ENCODE measurements around the gene CAPN7.

The CAPN7 gene

DNA sequence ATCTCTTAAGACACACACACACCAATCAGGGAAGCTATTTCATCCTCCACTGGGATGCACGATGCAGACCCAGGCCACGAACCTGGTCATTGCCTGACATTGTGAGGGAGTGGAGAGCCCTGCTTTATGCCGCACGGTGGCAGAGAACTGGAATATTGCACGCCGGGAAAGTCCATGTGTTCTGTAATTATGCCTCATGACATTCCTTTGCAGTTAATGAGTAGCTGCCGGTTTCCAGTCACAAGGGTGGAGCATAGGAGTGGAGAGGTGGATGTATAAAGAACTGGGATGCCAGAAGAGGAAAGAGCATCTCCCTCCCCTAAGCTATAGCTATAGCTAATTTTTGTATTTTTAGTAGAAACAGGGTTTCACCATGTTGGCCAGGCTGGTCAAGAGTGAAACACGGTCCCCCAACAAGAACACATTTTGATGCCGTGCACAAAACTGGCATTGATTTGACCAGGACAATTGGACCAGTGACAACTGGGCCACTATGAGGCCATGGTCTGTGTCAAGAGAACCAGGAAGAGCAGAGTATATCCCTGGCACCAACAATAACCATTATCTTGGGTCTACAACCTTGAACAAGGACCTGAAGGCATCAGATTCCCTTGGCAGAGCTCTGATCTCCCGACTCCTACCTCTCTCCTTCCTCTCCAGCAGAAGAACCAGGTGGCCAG lies 74.9 kb downstream of the CAPN7 start:
- Histone ChIP-seq H3K79me2 (ENCODE audit: insufficient read depth, low read length) (no peaks in the 10 kb centered on the region), H2AFZ (ENCODE audit: low read depth, low read length, severe bottlenecking) (no peak overlapping the region), H3K27me3 (ENCODE audit: low read length) (no peaks in the 10 kb centered on the region), H4K20me1 (ENCODE audit: low read depth, low read length) (no peaks in the 10 kb centered on the region), H3K9ac (ENCODE audit: low read length) (no peak overlapping the region), H3K9me2 (replicated peaks; ENCODE audit: insufficient read depth, low read length) (no peaks in the 10 kb centered on the region), H3F3A (ENCODE audit: insufficient read depth) (no peaks in the 10 kb centered on the region), H3K27ac (ENCODE audit: low read depth, low read length) (no peak overlapping the region), H3K9me3 (ENCODE audit: insufficient read depth, low read length) (no peaks in the 10 kb centered on the region), H3K4me2 (ENCODE audit: low read depth, low read length, poor library complexity, severe bottlenecking) (no peak overlapping the region), H3K36me3 (ENCODE audit: low read length) (no peaks in the 10 kb centered on the region), H3K4me3 (ENCODE audit: insufficient read depth, low read length, poor library complexity, severe bottlenecking) (no peak overlapping the region)
- TF ChIP-seq, protein P1, sequence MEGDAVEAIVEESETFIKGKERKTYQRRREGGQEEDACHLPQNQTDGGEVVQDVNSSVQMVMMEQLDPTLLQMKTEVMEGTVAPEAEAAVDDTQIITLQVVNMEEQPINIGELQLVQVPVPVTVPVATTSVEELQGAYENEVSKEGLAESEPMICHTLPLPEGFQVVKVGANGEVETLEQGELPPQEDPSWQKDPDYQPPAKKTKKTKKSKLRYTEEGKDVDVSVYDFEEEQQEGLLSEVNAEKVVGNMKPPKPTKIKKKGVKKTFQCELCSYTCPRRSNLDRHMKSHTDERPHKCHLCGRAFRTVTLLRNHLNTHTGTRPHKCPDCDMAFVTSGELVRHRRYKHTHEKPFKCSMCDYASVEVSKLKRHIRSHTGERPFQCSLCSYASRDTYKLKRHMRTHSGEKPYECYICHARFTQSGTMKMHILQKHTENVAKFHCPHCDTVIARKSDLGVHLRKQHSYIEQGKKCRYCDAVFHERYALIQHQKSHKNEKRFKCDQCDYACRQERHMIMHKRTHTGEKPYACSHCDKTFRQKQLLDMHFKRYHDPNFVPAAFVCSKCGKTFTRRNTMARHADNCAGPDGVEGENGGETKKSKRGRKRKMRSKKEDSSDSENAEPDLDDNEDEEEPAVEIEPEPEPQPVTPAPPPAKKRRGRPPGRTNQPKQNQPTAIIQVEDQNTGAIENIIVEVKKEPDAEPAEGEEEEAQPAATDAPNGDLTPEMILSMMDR (IDR thresholded peaks at IDR 0.05; ENCODE audit: insufficient read depth, low read length, poor library complexity, severe bottlenecking), result no peak
- no peak for TF ChIP-seq EZH2phosphoT487 (conservative IDR thresholded peaks at IDR 0.05; ENCODE audit: low read length)

GRCh38 chr3:15281817-15282216 lies 75.8 kb downstream of the CAPN7 start:
- Histone ChIP-seq H3K9ac (ENCODE audit: low read length) (no peak overlapping the region), H3K9me3 (ENCODE audit: insufficient read depth, low read length) (no peaks in the 10 kb centered on the region), H3F3A (ENCODE audit: insufficient read depth) (no peaks in the 10 kb centered on the region), H2AFZ (ENCODE audit: low read depth, low read length, severe bottlenecking) (no peak overlapping the region), H3K27ac (ENCODE audit: low read depth, low read length) (no peak overlapping the region), H3K27me3 (ENCODE audit: low read length) (no peaks in the 10 kb centered on the region), H3K79me2 (ENCODE audit: insufficient read depth, low read length) (no peaks in the 10 kb centered on the region), H3K9me2 (replicated peaks; ENCODE audit: insufficient read depth, low read length) (no peaks in the 10 kb centered on the region), H4K20me1 (ENCODE audit: low read depth, low read length) (no peaks in the 10 kb centered on the region), H3K4me2 (ENCODE audit: low read depth, low read length, poor library complexity, severe bottlenecking) (no peak overlapping the region), H3K4me3 (ENCODE audit: insufficient read depth, low read length, poor library complexity, severe bottlenecking) (no peak overlapping the region), H3K36me3 (ENCODE audit: low read length) (no peaks in the 10 kb centered on the region)
- TF ChIP-seq EZH2phosphoT487 (conservative IDR thresholded peaks at IDR 0.05; ENCODE audit: low read length), result no peak
- TF ChIP-seq, protein P1 (IDR thresholded peaks at IDR 0.05; ENCODE audit: insufficient read depth, low read length, poor library complexity, severe bottlenecking), result no peak

GRCh38 chr3:15283702-15284101 lies 77.7 kb downstream of the CAPN7 start:
- Histone ChIP-seq H3K9me3 (ENCODE audit: insufficient read depth, low read length) (no peaks in the 10 kb centered on the region), H3K4me3 (ENCODE audit: insufficient read depth, low read length, poor library complexity, severe bottlenecking) (no peak overlapping the region), H3K27me3 (ENCODE audit: low read length) (no peaks in the 10 kb centered on the region), H2AFZ (ENCODE audit: low read depth, low read length, severe bottlenecking) (no peak overlapping the region), H3K36me3 (ENCODE audit: low read length) (no peaks in the 10 kb centered on the region), H3K9ac (ENCODE audit: low read length) (no peak overlapping the region), H3K4me2 (ENCODE audit: low read depth, low read length, poor library complexity, severe bottlenecking) (no peak overlapping the region), H3F3A (ENCODE audit: insufficient read depth) (no peaks in the 10 kb centered on the region), H3K27ac (ENCODE audit: low read depth, low read length) (no peak overlapping the region), H4K20me1 (ENCODE audit: low read depth, low read length) (no peaks in the 10 kb centered on the region), H3K79me2 (ENCODE audit: insufficient read depth, low read length) (no peaks in the 10 kb centered on the region), H3K9me2 (replicated peaks; ENCODE audit: insufficient read depth, low read length) (no peaks in the 10 kb centered on the region)
- TF ChIP-seq EZH2phosphoT487 (conservative IDR thresholded peaks at IDR 0.05; ENCODE audit: low read length), result no peak
- TF ChIP-seq, protein P1 (IDR thresholded peaks at IDR 0.05; ENCODE audit: insufficient read depth, low read length, poor library complexity, severe bottlenecking), result no peak
